CD4-positive, alpha-beta T cell treated with Interleukin-1 beta for 1 hour (primary cell): ENCODE data around the gene SENP1.
A peak's percentile ranks its signal among the peaks of the same experiment; 100 is the strongest.

Source experiments
- DNase-seq, 2 donors: peaks; one replicate each; pipeline ENCODE4 v3.0.0-alpha.2; 2020 to 2022

The SENP1 gene

DNA sequence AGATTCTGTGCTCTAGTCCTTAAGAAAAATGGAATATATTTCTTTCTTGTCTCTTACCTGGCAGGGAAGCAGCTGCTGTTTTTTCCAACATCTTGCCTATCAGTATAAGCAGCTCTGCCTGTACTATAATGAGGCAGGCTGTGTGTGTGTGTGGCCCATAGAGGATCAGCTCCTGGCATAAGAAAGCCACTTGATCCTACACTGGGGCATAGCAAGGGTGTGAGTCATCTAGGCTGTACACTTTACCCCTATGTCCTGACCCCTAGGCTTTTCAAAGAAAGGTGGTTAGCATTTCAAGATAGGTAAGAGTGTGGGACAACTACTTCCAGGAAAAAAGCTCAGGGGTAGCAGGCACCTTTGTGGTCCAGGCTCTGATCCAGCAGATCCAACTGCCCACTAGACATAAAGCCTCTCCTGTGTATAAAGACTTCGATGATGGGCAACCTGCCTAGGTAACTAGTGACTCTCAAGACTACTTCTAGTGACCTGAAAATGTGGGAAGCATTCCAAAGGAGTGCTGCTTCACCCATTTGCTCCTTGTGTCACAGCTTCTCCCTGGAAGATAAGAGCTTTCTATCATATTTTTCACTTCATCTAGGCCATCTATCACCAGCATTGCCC, 4.9 kb upstream of the SENP1 start:
- DNase-seq = no peak

DNA sequence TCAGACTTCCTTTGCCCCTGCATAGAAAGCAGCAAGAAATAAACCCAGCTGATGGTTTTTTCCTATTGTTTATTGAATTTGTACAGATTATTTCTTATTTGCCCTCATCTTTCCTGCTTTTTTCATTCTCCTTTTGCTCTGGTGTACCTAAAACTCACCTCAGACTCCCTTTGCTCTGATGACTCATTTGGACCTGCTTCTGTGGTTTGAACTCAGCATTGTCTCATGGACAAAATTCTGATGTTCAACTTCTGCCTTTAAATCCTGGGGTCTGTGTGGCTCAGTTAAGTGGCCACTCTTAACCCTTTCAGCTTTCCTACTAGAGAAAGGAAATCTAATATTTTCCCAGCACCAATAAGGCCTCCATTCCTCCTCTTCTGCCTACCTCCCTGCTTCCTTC, 3.5 kb upstream of the SENP1 start:
- no peak for DNase-seq

GRCh38 chr12:48106681-48107613, 1.1 kb upstream of the SENP1 start:
- no peak for DNase-seq

DNA sequence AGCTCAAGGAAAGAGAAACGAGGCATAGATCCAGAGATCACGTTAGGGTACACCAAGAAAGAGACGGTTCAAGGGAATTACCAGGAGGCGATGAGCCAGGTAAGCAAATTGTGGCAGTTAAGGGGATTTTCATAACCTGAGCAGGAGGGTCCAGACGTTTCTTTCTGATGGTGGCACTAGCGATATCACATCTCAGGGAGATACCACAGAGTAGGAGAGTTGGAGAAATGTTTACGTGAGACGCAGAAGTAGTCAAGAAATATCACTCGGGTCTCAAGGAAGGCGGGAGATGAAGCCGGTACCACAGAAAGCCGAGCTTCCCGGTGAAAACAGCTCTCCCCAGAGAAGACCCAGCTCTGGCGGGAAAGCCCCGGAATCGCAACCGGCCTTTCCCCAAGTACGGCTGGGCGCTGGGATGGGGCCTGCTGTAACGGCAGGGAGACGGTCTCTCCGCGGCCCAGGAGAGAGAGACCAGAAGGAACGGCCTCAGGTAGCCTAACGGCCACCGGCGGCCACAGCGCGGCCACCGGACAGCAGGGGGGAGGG, 485 bp downstream of the SENP1 start:
- DNase-seq = peak; percentile 56 to 66

DNA sequence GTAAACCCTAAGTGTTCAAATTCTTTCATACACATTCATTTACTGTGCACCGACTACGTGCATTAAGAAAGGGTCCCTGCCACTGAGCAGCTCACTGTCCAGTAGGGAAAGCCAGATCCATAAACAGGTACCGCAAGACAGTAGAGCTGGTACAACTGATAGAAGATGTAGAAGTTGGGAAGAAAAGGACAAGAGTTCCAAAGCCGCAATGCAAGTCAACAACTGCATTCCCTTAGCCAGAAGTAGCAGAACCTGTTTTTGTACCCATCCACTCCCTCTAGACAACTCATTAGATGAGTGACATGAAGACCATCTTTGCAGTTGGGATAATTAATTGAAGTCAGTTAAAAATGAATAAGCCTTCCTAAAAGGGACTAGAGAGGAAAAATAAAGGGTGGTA, 1.3 kb downstream of the SENP1 start:
- DNase-seq = no peak

DNA sequence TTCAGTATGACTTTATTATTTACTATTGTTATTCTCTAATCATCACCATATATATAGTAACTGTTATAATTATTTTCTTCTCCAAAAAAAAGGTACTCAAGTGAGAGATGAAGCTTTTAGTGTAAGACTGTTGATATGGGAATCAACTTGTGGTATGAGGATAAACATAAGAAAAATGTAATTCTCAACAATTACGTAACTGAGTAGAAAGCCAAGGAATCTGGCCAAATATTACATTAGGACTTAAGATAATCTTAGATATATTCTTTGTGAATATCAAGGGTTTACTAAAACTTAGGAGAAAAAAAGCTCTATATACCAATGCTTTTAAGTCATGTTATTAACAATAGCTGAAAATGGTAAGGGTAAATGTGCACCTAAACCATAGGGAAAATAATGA, 13.3 kb downstream of the SENP1 start:
- no peak for DNase-seq

DNA sequence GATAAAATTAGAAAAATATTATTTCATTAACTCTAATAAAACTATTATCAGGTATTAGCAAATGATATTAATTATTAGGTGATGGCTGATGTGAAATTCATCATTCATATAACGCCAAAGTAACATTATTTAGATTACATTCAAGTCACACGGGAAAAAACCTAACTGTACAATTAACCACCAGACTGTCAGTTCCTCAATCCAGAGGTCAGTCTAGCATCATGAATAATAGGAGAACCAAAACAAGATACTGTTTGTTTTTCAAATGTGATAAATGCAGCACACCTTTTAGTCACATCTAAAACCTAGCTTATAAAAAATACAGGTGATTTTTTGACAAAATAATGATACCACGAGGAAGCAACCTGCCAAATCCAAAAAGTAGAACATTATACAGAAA, 19.6 kb downstream of the SENP1 start:
- no peak for DNase-seq

GRCh38 chr12:48084841-48085460, 20.9 kb downstream of the SENP1 start:
- DNase-seq = no peak

DNA sequence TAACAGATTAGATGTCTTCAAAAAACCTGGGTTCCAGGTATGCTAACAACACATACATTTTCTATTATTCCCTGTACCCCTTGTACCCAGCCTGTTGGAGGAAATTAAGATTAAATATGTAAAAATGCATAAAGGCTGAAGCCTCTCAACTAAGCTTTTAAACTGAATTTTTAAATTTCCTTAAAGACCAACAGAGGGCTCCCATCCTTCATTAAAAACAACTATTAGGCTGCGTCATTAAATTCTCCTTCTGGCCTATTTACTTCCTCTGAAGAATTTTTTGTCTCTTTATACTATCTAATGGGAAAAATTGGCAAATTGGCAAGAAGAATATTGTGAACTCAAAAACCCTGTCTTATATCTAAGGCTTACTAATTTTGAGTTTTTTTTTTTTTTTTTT, 21.8 kb downstream of the SENP1 start:
- DNase-seq = no peak

GRCh38 chr12:48080821-48081220, 25.1 kb downstream of the SENP1 start:
- no peak for DNase-seq

DNA sequence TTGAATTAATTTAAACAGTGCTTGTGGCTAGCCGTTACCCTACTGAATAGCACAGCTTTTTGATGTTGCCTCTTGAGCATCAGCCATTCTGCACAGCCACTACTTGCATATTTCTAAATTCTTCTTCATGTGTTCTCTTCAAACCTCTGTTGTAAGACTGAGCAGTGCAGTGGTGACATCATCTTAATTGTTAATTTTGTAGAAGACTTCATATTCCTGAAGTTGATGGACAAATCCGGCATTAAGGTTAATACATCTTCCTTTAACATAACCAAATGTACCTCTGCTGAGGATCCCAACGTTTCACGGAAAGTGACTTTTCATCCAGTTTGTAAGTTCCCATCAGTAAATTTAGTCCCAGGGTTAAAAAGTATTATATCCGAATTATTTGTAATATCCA, 25.6 kb downstream of the SENP1 start:
- DNase-seq = no peak

- DNase-seq = no peak
Measured at GRCh38 chr12:48078901-48079300, 27.0 kb downstream of the SENP1 start.

DNA sequence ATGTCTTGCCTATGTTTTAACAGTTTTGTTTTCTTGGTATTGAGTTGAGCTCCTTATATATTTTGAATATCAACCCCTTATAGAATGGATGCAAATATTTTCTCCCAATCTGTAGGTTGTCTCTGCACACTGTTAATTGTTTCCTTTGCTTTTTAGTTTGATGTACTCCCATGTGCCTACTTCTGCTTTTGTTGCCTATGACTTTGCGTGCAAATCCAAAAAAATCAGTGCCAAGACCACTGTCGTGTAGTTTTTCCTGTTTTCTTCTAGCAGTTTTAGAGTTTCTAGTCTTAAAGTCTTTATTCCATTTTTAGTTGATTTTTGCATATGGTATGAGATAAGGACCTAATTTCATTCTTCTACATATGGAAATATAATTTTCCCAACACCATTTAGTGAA, 28.8 kb downstream of the SENP1 start:
- no peak for DNase-seq

DNA sequence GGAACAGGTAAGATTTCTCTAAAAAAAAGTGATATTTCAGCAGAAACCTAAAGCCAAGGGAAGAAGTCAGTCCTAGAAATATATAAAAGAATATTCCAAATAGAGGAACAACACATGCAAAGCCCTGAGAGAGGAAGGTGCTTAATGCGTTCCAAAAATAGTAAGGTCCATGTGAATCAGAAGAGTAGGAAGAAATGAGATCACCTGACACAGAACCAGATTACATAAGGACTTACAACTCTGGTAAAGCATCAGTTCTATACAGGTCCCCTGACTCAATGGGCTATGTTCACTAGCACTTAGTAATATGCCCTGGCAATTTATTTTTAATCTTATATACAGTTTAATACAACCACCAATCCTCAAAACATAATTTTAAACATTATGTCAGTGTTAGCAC, 30.0 kb downstream of the SENP1 start:
- DNase-seq = no peak

DNA sequence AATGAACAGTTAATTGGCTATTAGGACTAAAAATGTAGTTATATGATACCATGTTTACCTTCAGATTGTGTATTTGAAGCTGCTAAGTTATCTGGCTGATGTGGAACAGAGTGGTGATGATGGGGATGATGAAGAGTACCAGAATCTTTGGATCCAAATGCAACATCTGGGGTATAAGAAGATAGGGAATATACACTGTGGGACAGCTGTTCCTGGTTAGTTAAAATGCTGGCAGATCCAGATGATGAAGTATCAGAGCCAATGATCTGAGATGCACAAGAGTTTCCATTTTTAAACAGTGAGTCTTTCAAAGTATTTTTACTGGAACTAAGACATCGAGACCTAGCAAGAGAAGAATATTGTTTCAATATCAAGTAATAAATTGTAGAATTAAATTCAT, 31.6 kb downstream of the SENP1 start:
- DNase-seq = no peak

DNA sequence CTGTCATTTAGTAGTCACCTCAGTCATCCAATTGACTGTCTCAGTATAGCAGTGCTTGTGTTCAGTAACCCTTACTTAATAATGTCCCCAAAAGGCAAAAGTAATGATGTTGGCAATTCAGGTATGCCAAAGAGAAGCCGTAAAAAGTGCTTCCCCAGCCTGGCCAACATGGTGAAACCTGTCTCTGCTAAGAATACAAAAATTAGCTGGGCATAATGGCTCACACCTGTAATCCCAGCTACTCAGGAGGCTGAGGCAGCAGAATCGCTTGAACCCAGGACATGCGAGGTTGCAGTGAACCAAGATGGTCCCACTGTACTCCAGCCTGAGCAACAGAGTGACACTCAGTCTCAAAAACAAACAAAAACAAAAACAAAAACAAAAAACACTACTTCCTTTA, 33.6 kb downstream of the SENP1 start:
- DNase-seq = no peak

GRCh38 chr12:48071808-48072207, 34.1 kb downstream of the SENP1 start:
- no peak for DNase-seq

DNA sequence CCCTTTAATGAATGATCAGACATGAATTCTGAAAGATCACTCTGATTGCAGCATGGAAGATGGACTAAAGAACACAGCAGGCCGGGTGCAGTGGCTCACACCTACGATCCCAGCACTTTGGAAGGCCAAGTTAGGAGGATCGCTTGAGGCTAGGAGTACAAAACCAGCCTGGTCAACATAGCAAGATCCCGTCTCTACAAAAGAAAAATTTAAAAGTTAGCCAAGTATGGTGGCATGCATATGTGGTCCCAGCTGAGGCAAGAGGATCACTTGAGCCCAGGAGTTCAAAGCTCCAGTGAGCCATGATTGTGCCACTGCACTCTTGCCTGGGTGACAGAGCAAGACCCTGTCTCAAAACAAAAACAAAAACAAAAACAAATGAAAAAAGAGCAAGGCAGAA, 35.1 kb downstream of the SENP1 start:
- DNase-seq = no peak

DNA sequence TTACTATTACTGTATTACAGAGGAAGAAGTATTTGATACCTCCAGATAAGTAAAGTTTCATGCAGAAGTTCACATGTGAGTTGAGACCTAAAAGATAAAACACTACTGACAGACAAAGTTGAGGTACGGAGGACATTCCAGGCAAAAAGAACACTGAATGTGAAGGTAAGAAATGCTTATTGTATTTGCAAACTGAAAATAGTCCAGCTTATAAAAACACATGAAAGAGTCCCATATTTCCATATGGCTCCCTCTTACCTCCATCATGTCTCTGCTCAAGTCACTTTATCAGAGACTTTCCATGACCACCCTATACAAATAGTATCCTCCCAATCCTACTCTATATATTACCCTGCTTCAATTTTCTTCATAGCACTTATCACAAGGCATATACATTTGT, 35.8 kb downstream of the SENP1 start:
- DNase-seq = no peak

DNA sequence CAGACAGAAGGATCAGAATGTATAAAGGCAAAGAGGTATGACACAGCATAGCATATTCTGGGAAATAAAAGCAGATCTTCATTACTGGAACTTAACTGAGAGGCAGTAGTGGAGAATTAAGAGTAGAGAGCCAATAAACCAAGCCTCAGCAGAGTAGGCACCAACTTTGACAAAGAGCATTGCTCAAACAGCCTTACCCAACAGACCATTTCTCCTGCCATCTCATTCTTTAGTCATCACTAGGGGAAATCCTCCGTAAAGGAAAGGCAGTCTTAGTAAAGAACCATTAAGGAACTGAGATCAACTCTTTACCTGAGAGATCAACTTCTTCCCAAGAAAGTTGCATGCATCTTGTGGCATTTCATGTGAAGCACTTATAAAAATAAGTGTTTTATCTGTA, 36.6 kb downstream of the SENP1 start:
- no peak for DNase-seq

GRCh38 chr12:48068457-48068856, 37.4 kb downstream of the SENP1 start:
- no peak for DNase-seq

- DNase-seq = no peak
Measured at GRCh38 chr12:48067250-48067938, 38.5 kb downstream of the SENP1 start.

DNA sequence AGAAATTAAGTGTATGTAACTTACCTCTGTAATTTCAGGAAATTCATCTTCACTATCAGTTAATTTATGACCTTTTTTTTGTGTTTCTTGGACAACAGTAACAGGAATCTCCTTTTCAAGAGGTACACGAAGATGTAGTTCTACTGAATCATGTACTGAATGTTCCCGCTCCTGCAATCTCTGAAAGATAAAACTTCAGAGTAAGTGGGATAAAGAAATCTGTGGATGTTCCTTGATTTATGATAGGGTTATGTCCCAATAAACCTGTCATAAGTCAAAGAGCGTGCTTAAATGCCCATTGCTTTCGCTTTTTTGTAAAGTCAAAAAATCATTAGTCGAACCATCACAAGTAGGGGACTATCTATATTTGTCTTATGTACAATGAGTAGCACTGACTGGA, 40.8 kb downstream of the SENP1 start:
- DNase-seq = no peak
